Left renal cortex interstitium (tissue), 4 donors: ENCODE measurements around the gene NOXO1. TPM values are rescaled to one million over a fixed set of nuclear protein-coding genes. Genes with fewer than 3 reads are reported as not detected.

Experiments
- DNase-seq, 4 donors: peaks; one replicate each; pipeline ENCODE4 v3.0.0-alpha.2; 2013; ENCODE audit warnings: low read depth in 4 of 4, low spot score in 2 of 4, missing footprints in 1 of 4
- polyA plus RNA-seq, 4 donors: library from polyadenylated mRNA; unstranded; fragments of 120-200 nt; gene quantifications; one replicate each; pipeline ENCODE4 v1.2.1, GENCODE V29; 2013; ENCODE audit not compliant: insufficient read length in 4 of 4

Gene NOXO1
- polyA plus RNA-seq = 1 to 10 TPM in 2 of 4 donors, under 1 TPM in 2; 0.40 to 2.0 (median 1.1) TPM

- DNase-seq = no peak
These were observed at the start of gene NOXO1 for GRCh38 chr16:1981398-1981836. Gene NOXO1 (minus strand): TSS chr16:1981469. CDS start chr16:1981179, 290 bp downstream.

- DNase-seq = no peak
These were observed 48.8 kb upstream of the NOXO1 start for GRCh38 chr16:2030036-2030435.

GRCh38 chr16:2029350-2029749 is 48.1 kb upstream of the NOXO1 start:
- DNase-seq = no peak

GRCh38 chr16:2028620-2029220 is 47.5 kb upstream of the NOXO1 start:
- DNase-seq = no peak

GRCh38 chr16:2028146-2028545 is 46.9 kb upstream of the NOXO1 start:
- no peak for DNase-seq

GRCh38 chr16:2027024-2028010 is 46.0 kb upstream of the NOXO1 start:
- no peak for DNase-seq

GRCh38 chr16:2026461-2027023 is 45.3 kb upstream of the NOXO1 start, which contains the start of gene NHERF2:
Gene NHERF2 (plus strand): TSS chr16:2026902. CDS start chr16:2027006, 104 bp downstream.
- no peak for DNase-seq

GRCh38 chr16:2025878-2026460 is 44.7 kb upstream of the NOXO1 start:
- DNase-seq = no peak

- DNase-seq = no peak
These were observed 44.0 kb upstream of the NOXO1 start for GRCh38 chr16:2025251-2025650.

- no peak for DNase-seq
These were observed 42.8 kb upstream of the NOXO1 start for GRCh38 chr16:2024032-2024420.

GRCh38 chr16:2023092-2024031 is 42.1 kb upstream of the NOXO1 start:
- peak in 1 of 4 donors; percentile 86 for DNase-seq

GRCh38 chr16:2022723-2023091 is 41.4 kb upstream of the NOXO1 start:
- no peak for DNase-seq

GRCh38 chr16:2019921-2020831 is 38.9 kb upstream of the NOXO1 start:
- DNase-seq = no peak

- DNase-seq = no peak
These were observed 38.2 kb upstream of the NOXO1 start, which contains the start of gene NPW for GRCh38 chr16:2019518-2019920. Gene NPW (plus strand): TSS chr16:2019785.

GRCh38 chr16:2016407-2016922 is 35.2 kb upstream of the NOXO1 start:
- DNase-seq = no peak

GRCh38 chr16:2015947-2016208 is 34.6 kb upstream of the NOXO1 start:
- DNase-seq = no peak

- no peak for DNase-seq
These were observed 34.1 kb upstream of the NOXO1 start for GRCh38 chr16:2015117-2015946.

GRCh38 chr16:2013527-2013926 is 32.3 kb upstream of the NOXO1 start:
- no peak for DNase-seq
